K562 (cell line): ENCODE results near the gene AXIN2. TPM values are rescaled to one million over a fixed set of nuclear protein-coding genes. Genes with fewer than 3 reads are reported as not detected.

Experiments used
- ATAC-seq: fragments of 200-7000 bp; cut with Tn5 transposase; 3 replicates; pipeline ENCODE4 v1.9.1; 2020; ENCODE audit warnings: moderate library complexity
- BruUV-seq: library from RNA; stranded (reverse); fragments of 400-500 nt; replicated peaks from 2 replicates; lab custom pipeline; 2021; lab: Mats Ljungman, UMichigan
- CTCF ChIA-PET: fragments of 300-600 bp; formaldehyde crosslinking; extraction: SDS; loops from one replicate; lab custom pipeline; 2021; ENCODE audit warnings: low intra/inter-chr PET ratio; lab: Yijun Ruan, JAX
- POLR2A ChIA-PET: fragments of 300-600, 350-650 bp; sonication (Branson Sonifier 250); formaldehyde crosslinking; extraction: SDS; loops from one replicate; lab custom pipeline; 2021; ENCODE audit warnings: antibody characterized with exemption, inconsistent platforms; lab: Yijun Ruan, JAX
- DNase-seq, 4 experiments: peaks; one replicate each; pipeline versions ENCODE4 v3.0.0 to v3.0.0-alpha.2; 2011 to 2018; ENCODE audit warnings: low spot score in 3 of 4, mixed read lengths in 3 of 4; ENCODE audit errors: extremely low read depth in 1 of 4
- FAIRE-seq: peaks from 2 replicates; lab custom pipeline; 2011; peaks lifted over from hg19 to GRCh38; lab: Jason Lieb, UNC
- H2AFZ ChIP-seq: 2 replicates; pipeline ENCODE4 v1.6.0; 2011; ENCODE audit warnings: low read depth, low read length, control low read depth, inconsistent platforms
- H3K27ac ChIP-seq: fragments of 200-600 bp; 3 replicates; pipeline ENCODE4 v1.8.0; 2011; ENCODE audit warnings: low read depth, mild to moderate bottlenecking, control low read depth, inconsistent platforms, low read length, moderate library complexity, mixed read lengths; ENCODE audit errors: extremely low read depth
- H3K27me3 ChIP-seq, 2 experiments: fragments of 300-600 bp in 1 of 2; 2 replicates in 1 of 2; 3 replicates in 1 of 2; pipeline versions ENCODE4 v1.6.0 to v1.8.0; 2011; ENCODE audit warnings: inconsistent platforms in 2 of 2, low read length in 2 of 2, mild to moderate bottlenecking in 1 of 2, mixed read lengths in 1 of 2, moderate library complexity in 1 of 2; ENCODE audit not compliant: control insufficient read depth in 2 of 2, insufficient read depth in 2 of 2
- H3K36me3 ChIP-seq: fragments of 300-600 bp; 3 replicates; pipeline ENCODE4 v1.8.0; 2011; ENCODE audit warnings: mild to moderate bottlenecking, low read length, inconsistent platforms; ENCODE audit not compliant: control insufficient read depth, insufficient read depth
- H3K4me1 ChIP-seq, 2 experiments: fragments of 200-600 bp in 1 of 2; replicated peaks in 1 of 2; 2 replicates in 1 of 2; 3 replicates in 1 of 2; pipeline versions ENCODE4 v1.5.1 to v1.8.0; 2011; ENCODE audit warnings: inconsistent platforms in 2 of 2, low read length in 2 of 2, mild to moderate bottlenecking in 1 of 2, mixed read lengths in 1 of 2, moderate library complexity in 1 of 2; ENCODE audit not compliant: control insufficient read depth in 2 of 2, insufficient read depth in 2 of 2
- H3K4me2 ChIP-seq: 2 replicates; pipeline ENCODE4 v1.6.1; 2011; ENCODE audit warnings: low read length, control low read depth, inconsistent platforms, mixed read lengths; ENCODE audit not compliant: insufficient read depth
- H3K4me3 ChIP-seq: fragments of 200-600 bp; sonication (generic), shearing (Covaris generic); 2 replicates; pipeline ENCODE4 v1.5.1; 2016; ENCODE audit warnings: control low read depth, inconsistent platforms
- H3K79me2 ChIP-seq: fragments of 200-600 bp; 3 replicates; pipeline ENCODE4 v1.8.0; 2011; ENCODE audit warnings: low read length, inconsistent platforms; ENCODE audit not compliant: control insufficient read depth, insufficient read depth
- H3K9ac ChIP-seq, 2 experiments: 2 replicates each; pipeline versions ENCODE4 v1.6.0 to v1.6.1; 2011; ENCODE audit warnings: low read depth in 2 of 2, low read length in 2 of 2, control low read depth in 1 of 2, inconsistent platforms in 1 of 2, mild to moderate bottlenecking in 1 of 2, mixed read lengths in 1 of 2; ENCODE audit not compliant: insufficient read depth in 1 of 2
- H3K9me1 ChIP-seq: one replicate; pipeline ENCODE4 v1.6.0; 2011; ENCODE audit warnings: inconsistent platforms, mild to moderate bottlenecking, low read length, moderate library complexity; ENCODE audit not compliant: control insufficient read depth, insufficient read depth
- H3K9me3 ChIP-seq: replicated peaks from 2 replicates; pipeline ENCODE4 v1.5.1; 2011; ENCODE audit warnings: low read depth, low read length, inconsistent platforms; ENCODE audit not compliant: control insufficient read depth, insufficient read depth
- H4K20me1 ChIP-seq: replicated peaks from 2 replicates; pipeline ENCODE4 v1.6.1; 2011; ENCODE audit warnings: low read length, inconsistent platforms, mixed read lengths; ENCODE audit not compliant: control insufficient read depth, insufficient read depth
- ARID4B ChIP-seq: sonication (generic); formaldehyde crosslinking; IDR thresholded peaks from 2 replicates; pipeline ENCODE4 v1.8.0; 2022; ENCODE audit warnings: mild to moderate bottlenecking, missing genetic modification reagents
- ATF7 ChIP-seq: fragments of 450-650 bp; IDR thresholded peaks from 2 replicates; pipeline ENCODE4 v1.7.1; 2014; ENCODE audit warnings: mild to moderate bottlenecking, moderate library complexity
- CAMTA2 ChIP-seq: fragments of 250-450 bp; sonication (Bioruptor Pico); conservative IDR thresholded peaks from 2 replicates; pipeline ENCODE4 v1.5.1; 2022
- FOXK1 ChIP-seq: sonication (generic); formaldehyde crosslinking; IDR thresholded peaks from 2 replicates; pipeline ENCODE4 v1.8.0; 2022; ENCODE audit warnings: missing genetic modification reagents, mild to moderate bottlenecking, borderline replicate concordance
- MED1 ChIP-seq: sonication (generic); formaldehyde crosslinking; IDR thresholded peaks from 2 replicates; pipeline ENCODE4 v1.8.1; 2023; ENCODE audit warnings: missing genetic modification reagents, borderline replicate concordance
- NR2C2 ChIP-seq, 2 experiments: fragments of 200-800 bp in 1 of 2; sonication (Bioruptor generic) in 1 of 2; sonication (generic) in 1 of 2; formaldehyde crosslinking in 1 of 2; IDR thresholded peaks; 2 replicates each; pipeline versions ENCODE4 v1.6.1 to v1.8.0; 2016 to 2022; ENCODE audit warnings: mild to moderate bottlenecking in 1 of 2, missing compliant biosample characterization in 1 of 2, missing genetic modification characterization in 1 of 2, missing genetic modification reagents in 1 of 2
- RBM17 ChIP-seq: fragments of 200-400 bp; formaldehyde crosslinking; IDR thresholded peaks from 2 replicates; pipeline ENCODE4 v1.6.1; 2017; ENCODE audit warnings: low read depth, mild to moderate bottlenecking, low read length, borderline replicate concordance
- ZNF830 ChIP-seq: fragments of 250-450 bp; sonication (Bioruptor Pico); IDR thresholded peaks from 2 replicates; pipeline ENCODE4 v1.5.0; 2021; ENCODE audit warnings: mild to moderate bottlenecking
- WGBS: fragments of 100-300 bp; shearing (Covaris generic); methylation state at CpG from one replicate; pipeline ENCODE4 v1.1.6; 2016; ENCODE audit warnings: low coverage, mixed read lengths; ENCODE audit not compliant: insufficient coverage; ENCODE audit errors: missing lambda C conversion rate; 5-methylcytosine and 5-hydroxymethylcytosine counted together
- in situ Hi-C: fragments of 300-500 bp; cut with MboI; formaldehyde crosslinking; loops from 4 replicates; pipeline ENCODE4 v1.15.0; 2018; ENCODE audit warnings: inconsistent platforms, mixed read lengths
- intact Hi-C: fragments of 100-400 bp; cut with micrococcal nuclease; formaldehyde crosslinking; loops from 2 replicates; pipeline ENCODE4 v1.14.2; 2022
- polyA plus RNA-seq, 8 experiments: library from polyadenylated mRNA; depleted of rRNA in 4 of 8; stranded (reverse) in 5 of 8; unstranded in 3 of 8; fragments of >200 nt; fragmentation: Nextera tagmentation in 2 of 8; fragmentation: Illumina TruSeq in 1 of 8; extraction: Ambion mirVana in 2 of 8; extraction: Trizol in 1 of 8; gene quantifications; 2 replicates each; pipeline versions ENCODE4 v1.2.1 to v1.2.3, GENCODE V29; 2011 to 2014; ENCODE audit warnings: inconsistent platforms in 1 of 8, missing spikeins in 1 of 8
- total RNA-seq, 7 experiments: library from RNA; depleted of rRNA in 6 of 7; stranded (reverse); fragments of >200 nt in 6 of 7; fragmentation: Illumina TruSeq in 2 of 7; extraction: Trizol in 2 of 7; gene quantifications; 2 replicates each; pipeline versions ENCODE4 v1.2.1 to v1.2.3, GENCODE V29; 2011 to 2021; ENCODE audit warnings: low replicate concordance in 1 of 7
- TF ChIP-seq, protein P1 (sequence below): fragments of 250-450 bp; sonication (Bioruptor Pico); IDR thresholded peaks from 2 replicates; pipeline ENCODE4 v1.8.0; 2021; ENCODE audit warnings: moderate library complexity, mild to moderate bottlenecking, inconsistent platforms

Gene AXIN2
- total and polyA plus RNA-seq, 9 of the 15 experiments (the other 6 are each of a cell fraction or from before 2014, with no cell fraction given), result 0.21 to 3.3 (median 1.2) TPM

- Histone ChIP-seq H3K9ac (no peak overlapping the region), H3K4me2 (no peak overlapping the region), H2AFZ (no peak overlapping the region), H3K27me3 (peaks cover 6 to 14% of the 10 kb centered on the region in 2 experiments; a peak in 3 of 5 replicates), H3K4me1 (no peaks in the 10 kb centered on the region), H3K36me3 (no peaks in the 10 kb centered on the region), H3K9me3 (no peaks in the 10 kb centered on the region), H3K27ac (no peak overlapping the region), H3K79me2 (no peaks in the 10 kb centered on the region), H3K4me3 (no peak overlapping the region), H4K20me1 (no peaks in the 10 kb centered on the region), H3K9me1 (no peaks in the 10 kb centered on the region)
- FAIRE-seq (no peak), DNase-seq (no peak), ATAC-seq (no peak)
- BruUV-seq, result no TSS peak
- ChIA-PET POLR2A (interaction anchor here (1.2 kb wide), 1 partner anchor 9 kb away, joined by 3 read pairs; no protein-coding TSS in a partner anchor), CTCF (no interaction called here)
- intact Hi-C loops, result no loop called here
- WGBS, result 0% methylated on average over 1 of the region's 1 CpG
- in situ Hi-C loops, result no loop called here
- TF ChIP-seq ZNF830 (CRISPR knock-in tag), result no peak
- TF ChIP-seq NR2C2 (CRISPR knock-in tag; IDR thresholded peaks at IDR 0.05), result no peak
- no peak for TF ChIP-seq NR2C2 (tag; IDR thresholded peaks at IDR 0.05)
- no peak for TF ChIP-seq CAMTA2 (CRISPR knock-in tag)
- no peak for TF ChIP-seq ARID4B (CRISPR knock-in tag)
- TF ChIP-seq ATF7, result no peak
- no peak for TF ChIP-seq MED1 (CRISPR knock-in tag)
- TF ChIP-seq RBM17, result no peak
- no peak for TF ChIP-seq FOXK1 (CRISPR knock-in tag)
- TF ChIP-seq, protein P1, sequence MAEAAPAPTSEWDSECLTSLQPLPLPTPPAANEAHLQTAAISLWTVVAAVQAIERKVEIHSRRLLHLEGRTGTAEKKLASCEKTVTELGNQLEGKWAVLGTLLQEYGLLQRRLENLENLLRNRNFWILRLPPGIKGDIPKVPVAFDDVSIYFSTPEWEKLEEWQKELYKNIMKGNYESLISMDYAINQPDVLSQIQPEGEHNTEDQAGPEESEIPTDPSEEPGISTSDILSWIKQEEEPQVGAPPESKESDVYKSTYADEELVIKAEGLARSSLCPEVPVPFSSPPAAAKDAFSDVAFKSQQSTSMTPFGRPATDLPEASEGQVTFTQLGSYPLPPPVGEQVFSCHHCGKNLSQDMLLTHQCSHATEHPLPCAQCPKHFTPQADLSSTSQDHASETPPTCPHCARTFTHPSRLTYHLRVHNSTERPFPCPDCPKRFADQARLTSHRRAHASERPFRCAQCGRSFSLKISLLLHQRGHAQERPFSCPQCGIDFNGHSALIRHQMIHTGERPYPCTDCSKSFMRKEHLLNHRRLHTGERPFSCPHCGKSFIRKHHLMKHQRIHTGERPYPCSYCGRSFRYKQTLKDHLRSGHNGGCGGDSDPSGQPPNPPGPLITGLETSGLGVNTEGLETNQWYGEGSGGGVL (CRISPR knock-in tag), result no peak
Observed at GRCh38 chr17:65600518-65600917, 39.1 kb upstream of the AXIN2 start.
